Activated B cell treated with CpG ODN at 0.5 μM for 24 hours (primary cell): Measurements from ENCODE around the gene KCTD1. TPM values are rescaled to one million over a fixed set of nuclear protein-coding genes. Genes with fewer than 3 reads are reported as not detected.

Source experiments
- ATAC-seq: fragments of 200-7000 bp; cut with Tn5 transposase; one replicate; pipeline ENCODE4 v1.10.0; 2021; ENCODE audit warnings: low read depth, mild to moderate bottlenecking, moderate library complexity
- CTCF ChIA-PET: fragments of 350-600 bp; sonication (Branson Sonifier 250); formaldehyde crosslinking; loops from one replicate; lab custom pipeline; 2021; ENCODE audit warnings: antibody characterized with exemption; lab: Charles Lee
- POLR2A ChIA-PET: fragments of 350-600 bp; sonication (Branson Sonifier 250); formaldehyde crosslinking; loops from one replicate; lab custom pipeline; 2021; ENCODE audit warnings: antibody characterized with exemption; lab: Charles Lee
- DNase-seq: peaks from one replicate; pipeline ENCODE4 v3.0.0; 2022
- H3K27ac Mint-ChIP-seq: one replicate; pipeline ENCODE4 v1.8.0; 2020; ENCODE audit warnings: mixed read lengths
- H3K27me3 Mint-ChIP-seq: one replicate; pipeline ENCODE4 v1.8.0; 2021; ENCODE audit warnings: mixed read lengths
- H3K36me3 Mint-ChIP-seq: one replicate; pipeline ENCODE4 v1.8.0; 2021; ENCODE audit warnings: low read depth, mixed read lengths
- H3K4me1 Mint-ChIP-seq: one replicate; pipeline ENCODE4 v1.8.0; 2021; ENCODE audit warnings: mixed read lengths
- H3K4me3 Mint-ChIP-seq: one replicate; pipeline ENCODE4 v1.8.0; 2020; ENCODE audit warnings: mild to moderate bottlenecking, mixed read lengths
- H3K9me3 Mint-ChIP-seq: one replicate; pipeline ENCODE4 v1.8.0; 2020; ENCODE audit warnings: mixed read lengths
- intact Hi-C: fragments of 100-400 bp; cut with micrococcal nuclease; formaldehyde crosslinking; loops from one replicate; pipeline ENCODE4 v1.15.1; 2024
- total RNA-seq: library from RNA; stranded (reverse); gene quantifications from 2 replicates; pipeline ENCODE4 v1.2.3, GENCODE V29; 2022
- TF ChIP-seq, protein P1 (sequence below): fragments of 200-600 bp; IDR thresholded peaks from one replicate; pipeline ENCODE4 v1.8.0; 2022; ENCODE audit warnings: antibody characterized with exemption, mild to moderate bottlenecking

KCTD1 gene
- total RNA-seq, 1 donor from 2014 or later = 4.9 TPM

DNA sequence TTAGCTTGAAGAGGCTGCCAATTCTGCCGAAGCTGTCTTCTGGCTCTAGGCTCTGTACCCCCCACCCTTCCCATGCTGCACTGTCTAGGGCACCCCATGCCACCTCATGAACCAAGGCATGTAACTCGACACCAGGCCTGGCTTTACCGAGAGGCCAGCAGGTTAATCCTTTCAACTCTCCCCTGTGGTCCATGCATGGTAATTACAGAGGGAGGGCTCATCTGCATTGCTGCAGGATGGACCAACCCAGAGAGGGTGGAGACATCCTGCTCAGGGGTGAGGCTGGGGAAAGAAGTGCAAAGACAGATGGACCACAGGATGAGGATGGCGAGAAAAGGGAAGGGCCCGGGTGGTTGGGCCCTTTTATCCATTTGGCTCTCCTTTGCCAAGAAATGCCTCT is 65.8 kb downstream of the KCTD1 start:
- TF ChIP-seq, protein P1, sequence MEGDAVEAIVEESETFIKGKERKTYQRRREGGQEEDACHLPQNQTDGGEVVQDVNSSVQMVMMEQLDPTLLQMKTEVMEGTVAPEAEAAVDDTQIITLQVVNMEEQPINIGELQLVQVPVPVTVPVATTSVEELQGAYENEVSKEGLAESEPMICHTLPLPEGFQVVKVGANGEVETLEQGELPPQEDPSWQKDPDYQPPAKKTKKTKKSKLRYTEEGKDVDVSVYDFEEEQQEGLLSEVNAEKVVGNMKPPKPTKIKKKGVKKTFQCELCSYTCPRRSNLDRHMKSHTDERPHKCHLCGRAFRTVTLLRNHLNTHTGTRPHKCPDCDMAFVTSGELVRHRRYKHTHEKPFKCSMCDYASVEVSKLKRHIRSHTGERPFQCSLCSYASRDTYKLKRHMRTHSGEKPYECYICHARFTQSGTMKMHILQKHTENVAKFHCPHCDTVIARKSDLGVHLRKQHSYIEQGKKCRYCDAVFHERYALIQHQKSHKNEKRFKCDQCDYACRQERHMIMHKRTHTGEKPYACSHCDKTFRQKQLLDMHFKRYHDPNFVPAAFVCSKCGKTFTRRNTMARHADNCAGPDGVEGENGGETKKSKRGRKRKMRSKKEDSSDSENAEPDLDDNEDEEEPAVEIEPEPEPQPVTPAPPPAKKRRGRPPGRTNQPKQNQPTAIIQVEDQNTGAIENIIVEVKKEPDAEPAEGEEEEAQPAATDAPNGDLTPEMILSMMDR = no peak
- intact Hi-C loops = no loop called here
- H3K4me1 Mint-ChIP-seq = no peaks in the 10 kb centered on the region
- ChIA-PET CTCF (no interaction called here), POLR2A (no interaction called here)
- H3K9me3 Mint-ChIP-seq = no peaks in the 10 kb centered on the region
- ATAC-seq = no peak
- no peak for DNase-seq
- no peaks in the 10 kb centered on the region for H3K36me3 Mint-ChIP-seq
- H3K27ac Mint-ChIP-seq = no peak overlapping the region
- no peaks in the 10 kb centered on the region for H3K27me3 Mint-ChIP-seq
- H3K4me3 Mint-ChIP-seq = no peak overlapping the region

DNA sequence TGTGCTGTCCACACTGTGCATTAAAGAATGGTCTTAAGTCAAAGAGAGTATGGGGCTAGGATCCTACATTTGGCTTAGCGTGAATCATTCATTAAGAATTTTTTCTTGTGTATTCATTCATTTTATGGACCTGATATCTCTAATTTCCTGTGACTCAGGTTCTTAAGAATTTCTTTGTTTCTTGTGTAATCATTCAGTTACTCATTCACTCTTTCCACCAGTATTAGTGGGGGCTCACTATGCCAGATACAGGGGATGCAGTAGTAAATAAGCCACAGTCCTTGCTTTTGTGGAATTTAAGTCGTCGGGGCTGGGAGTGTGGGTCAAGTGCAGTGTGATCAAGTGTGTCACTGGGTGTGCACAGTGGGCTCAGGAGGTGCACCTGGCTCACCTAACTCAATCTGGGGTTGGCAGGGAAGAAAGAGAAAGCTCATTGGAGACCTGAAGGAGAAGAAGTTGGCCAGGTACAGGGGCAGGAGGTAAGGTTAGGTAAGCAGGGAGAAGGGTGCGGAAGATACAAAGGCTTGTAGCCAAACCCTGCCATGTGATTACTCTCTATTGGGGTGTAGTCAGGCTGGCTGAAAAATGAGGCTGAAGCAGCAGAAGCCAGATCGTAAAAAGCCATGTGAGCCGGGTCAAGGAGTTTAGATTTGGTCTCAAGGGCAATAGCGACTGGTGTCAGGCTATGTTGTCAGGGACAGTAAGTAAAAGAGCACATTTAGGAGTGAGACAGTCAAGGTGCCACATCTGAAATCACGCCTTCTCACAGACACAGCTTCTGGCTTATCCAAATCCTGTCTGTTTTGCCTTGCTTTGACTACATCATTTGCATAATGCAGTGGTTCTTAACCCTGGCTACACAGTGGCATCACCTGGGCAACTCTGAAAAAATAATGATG is 67.2 kb downstream of the KCTD1 start:
- CTCF ChIA-PET = no interaction called here
- intact Hi-C loops = no loop called here
- Mint-ChIP-seq H3K4me1 (no peaks in the 10 kb centered on the region), H3K36me3 (no peaks in the 10 kb centered on the region), H3K4me3 (no peak overlapping the region), H3K27me3 (no peaks in the 10 kb centered on the region), H3K27ac (no peak overlapping the region), H3K9me3 (no peaks in the 10 kb centered on the region)
- no peak for ATAC-seq
- POLR2A ChIA-PET = no interaction called here
- TF ChIP-seq, protein P1 = no peak
- no peak for DNase-seq

DNA sequence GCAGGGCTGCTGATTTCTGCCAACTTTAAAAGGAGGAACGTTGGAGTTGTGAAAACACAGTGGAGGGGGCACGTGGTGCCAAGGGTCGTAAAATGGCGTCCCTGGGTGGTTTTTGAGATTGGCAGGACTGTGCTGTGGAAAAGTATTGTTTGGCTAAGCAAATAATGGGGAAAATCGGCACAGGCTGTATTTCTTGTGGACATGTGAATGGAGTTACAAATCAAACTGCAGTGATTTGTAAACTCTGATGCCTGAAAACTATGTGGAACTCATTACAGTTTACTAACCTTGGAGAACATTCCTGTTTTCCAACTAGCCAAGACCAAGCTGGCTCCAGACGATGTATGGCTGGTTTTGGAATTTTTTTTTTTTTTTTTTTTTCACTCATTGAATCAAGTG is 68.7 kb downstream of the KCTD1 start:
- H3K4me3 Mint-ChIP-seq = no peak overlapping the region
- no peak overlapping the region for H3K27ac Mint-ChIP-seq
- TF ChIP-seq, protein P1 = no peak
- no peak for ATAC-seq
- H3K9me3 Mint-ChIP-seq = no peaks in the 10 kb centered on the region
- DNase-seq = no peak
- intact Hi-C loops = no loop called here
- POLR2A ChIA-PET = no interaction called here
- H3K27me3 Mint-ChIP-seq = no peaks in the 10 kb centered on the region
- CTCF ChIA-PET = no interaction called here
- no peaks in the 10 kb centered on the region for H3K4me1 Mint-ChIP-seq
- no peaks in the 10 kb centered on the region for H3K36me3 Mint-ChIP-seq

DNA sequence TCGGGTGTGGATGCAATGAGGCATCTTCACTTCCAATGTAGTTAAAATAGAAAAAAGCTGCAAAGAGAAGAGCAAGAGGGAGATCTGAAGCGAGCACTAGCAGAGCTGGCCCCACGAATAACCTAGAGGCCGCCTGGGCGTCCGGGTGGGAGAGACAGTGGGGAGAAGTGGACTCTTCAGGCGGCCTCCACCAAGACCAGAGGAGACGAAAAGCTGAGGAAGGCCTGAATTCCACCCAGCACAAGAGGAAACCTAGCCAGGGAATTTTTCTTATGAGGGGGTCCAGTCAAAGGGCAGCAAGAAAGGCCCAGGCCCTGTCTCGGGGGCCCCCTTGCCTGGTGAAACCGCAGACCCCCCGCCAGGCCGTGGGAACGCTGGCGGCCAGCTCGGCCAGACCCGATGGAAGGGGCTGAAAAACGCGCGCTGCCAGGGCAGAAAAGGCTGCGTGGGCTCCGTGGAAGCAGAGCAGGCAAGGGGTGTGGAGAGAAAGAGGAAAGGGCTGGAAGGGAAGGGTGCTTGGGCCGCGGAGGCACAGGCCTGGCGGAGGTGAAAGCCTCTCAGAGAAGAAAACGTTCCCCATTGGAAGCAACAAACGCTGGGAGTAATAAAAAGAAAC is 69.2 kb downstream of the KCTD1 start:
- ChIA-PET CTCF (no interaction called here), POLR2A (no interaction called here)
- no peak overlapping the region for H3K4me3 Mint-ChIP-seq
- ATAC-seq (no peak), DNase-seq (no peak)
- TF ChIP-seq, protein P1 = no peak
- H3K36me3 Mint-ChIP-seq = no peaks in the 10 kb centered on the region
- no peak overlapping the region for H3K27ac Mint-ChIP-seq
- intact Hi-C loops = no loop called here
- no peaks in the 10 kb centered on the region for H3K4me1 Mint-ChIP-seq
- no peaks in the 10 kb centered on the region for H3K27me3 Mint-ChIP-seq
- H3K9me3 Mint-ChIP-seq = no peaks in the 10 kb centered on the region

DNA sequence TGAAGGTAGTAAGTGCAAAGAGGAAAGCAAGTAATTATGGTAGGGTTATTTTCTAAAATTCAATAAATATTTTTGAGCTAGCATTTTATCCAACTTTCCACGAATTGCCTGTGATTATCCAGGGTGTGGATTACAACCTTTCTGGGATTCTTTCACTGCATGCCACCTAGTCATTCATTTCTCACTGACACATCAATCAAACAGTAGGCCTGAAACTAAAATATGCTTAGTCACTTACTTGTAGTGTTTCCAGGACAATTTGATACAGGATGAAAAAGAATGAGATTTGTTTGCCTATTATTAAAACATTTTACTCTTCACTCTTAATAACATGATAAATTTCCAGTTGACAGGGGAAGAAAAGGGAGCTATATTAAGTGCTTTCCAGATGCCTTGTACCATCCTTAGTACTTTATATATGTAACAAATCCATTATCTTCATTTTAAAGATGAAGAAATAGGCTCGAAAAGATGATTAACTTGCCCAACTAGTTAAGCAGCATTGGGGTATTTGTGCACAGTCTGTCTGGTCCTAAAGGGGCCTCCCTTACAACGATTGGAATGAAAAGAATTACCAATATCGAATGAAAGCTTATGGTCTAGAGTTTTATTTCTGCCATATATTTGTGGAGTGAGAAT is 70.4 kb downstream of the KCTD1 start:
- H3K27me3 Mint-ChIP-seq = no peaks in the 10 kb centered on the region
- no peak overlapping the region for H3K27ac Mint-ChIP-seq
- no peak overlapping the region for H3K4me3 Mint-ChIP-seq
- ChIA-PET POLR2A (no interaction called here), CTCF (no interaction called here)
- no peaks in the 10 kb centered on the region for H3K4me1 Mint-ChIP-seq
- intact Hi-C loops = no loop called here
- H3K36me3 Mint-ChIP-seq = no peaks in the 10 kb centered on the region
- TF ChIP-seq, protein P1 = no peak
- DNase-seq (no peak), ATAC-seq (no peak)
- no peaks in the 10 kb centered on the region for H3K9me3 Mint-ChIP-seq
